HCT116 (cell line): ENCODE data around the gene ESF1.

Source experiments
- CEBPB ChIP-seq: IDR thresholded peaks from 2 replicates; pipeline ENCODE4 v1.6.1; 2012; ENCODE audit warnings: low read depth
- CTCF ChIP-seq, 3 experiments: fragments of 200-600 bp in 1 of 3; sonication (generic) in 1 of 3; IDR thresholded peaks in 2 of 3; conservative IDR thresholded peaks in 1 of 3; 2 replicates each; pipeline ENCODE4 v1.5.1; 2012 to 2017; ENCODE audit warnings: low read depth in 2 of 3, low read length in 2 of 3, antibody characterized with exemption in 1 of 3, borderline replicate concordance in 1 of 3, control low read depth in 1 of 3, mild to moderate bottlenecking in 1 of 3, mixed read lengths in 1 of 3, mixed run types in 1 of 3, moderate library complexity in 1 of 3; ENCODE audit not compliant: insufficient read depth in 1 of 3
- EZH2phosphoT487 ChIP-seq: fragments of 200-600 bp; IDR thresholded peaks from 2 replicates; pipeline ENCODE4 v1.6.1; 2018; ENCODE audit warnings: antibody characterized with exemption, borderline replicate concordance
- FOSL1 ChIP-seq: IDR thresholded peaks from 2 replicates; pipeline ENCODE4 v1.6.1; 2012; ENCODE audit warnings: low read depth
- POLR2A ChIP-seq: IDR thresholded peaks from 2 replicates; pipeline ENCODE4 v1.7.0; 2011; ENCODE audit warnings: borderline replicate concordance; ENCODE audit not compliant: insufficient read depth, insufficient read length; ENCODE audit errors: extremely low read depth
- POLR2AphosphoS5 ChIP-seq: IDR thresholded peaks from 2 replicates; pipeline ENCODE4 v1.6.1; 2011; ENCODE audit warnings: mild to moderate bottlenecking, low read depth, low read length, moderate library complexity
- RAD21 ChIP-seq: IDR thresholded peaks from 2 replicates; pipeline ENCODE4 v1.6.1; 2012; ENCODE audit warnings: low read depth, mild to moderate bottlenecking
- REST ChIP-seq: IDR thresholded peaks from 2 replicates; pipeline ENCODE4 v1.6.1; 2012; ENCODE audit warnings: low read depth
- SRF ChIP-seq: IDR thresholded peaks from 2 replicates; pipeline ENCODE4 v1.6.1; 2012; ENCODE audit warnings: low read depth
- TF ChIP-seq, protein P1 (sequence below): IDR thresholded peaks from 2 replicates; pipeline ENCODE4 v1.6.1; 2012

- TF ChIP-seq, protein P1, sequence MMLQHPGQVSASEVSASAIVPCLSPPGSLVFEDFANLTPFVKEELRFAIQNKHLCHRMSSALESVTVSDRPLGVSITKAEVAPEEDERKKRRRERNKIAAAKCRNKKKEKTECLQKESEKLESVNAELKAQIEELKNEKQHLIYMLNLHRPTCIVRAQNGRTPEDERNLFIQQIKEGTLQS, result no peak
- TF ChIP-seq REST (no peak), CTCF (IDR thresholded peaks at IDR 0.05 in 2 of 3, conservative IDR thresholded peaks at IDR 0.05 in 1 of 3; ENCODE audit: borderline replicate concordance in 1 of 3, insufficient read depth in 1 of 3, low read depth in 2 of 3, low read length in 2 of 3) (no peak), POLR2A (no peak), CEBPB (no peak), POLR2AphosphoS5 (no peak), FOSL1 (no peak), RAD21 (no peak), SRF (no peak), EZH2phosphoT487 (no peak)
These were observed 40.4 kb downstream of the ESF1 start for GRCh38 chr20:13744352-13744751.
